PFSK-1 (cell line): ENCODE data around the gene TMEM53.

Source experiments
- FOXP2 ChIP-seq: optimal IDR thresholded peaks from 2 replicates; pipeline ENCODE3; 2011; ENCODE audit warnings: borderline replicate concordance, control low read depth, inconsistent platforms; ENCODE audit not compliant: insufficient read depth; ENCODE audit errors: extremely low read length, extremely low read depth
- POLR2AphosphoS5 ChIP-seq: IDR thresholded peaks from 2 replicates; pipeline ENCODE4 v1.6.1; 2012; ENCODE audit warnings: low read depth, mild to moderate bottlenecking, control low read depth, low read length, moderate library complexity
- REST ChIP-seq, 2 experiments: IDR thresholded peaks; 2 replicates each; pipeline versions ENCODE4 v1.6.1 to v1.8.0; 2011 to 2012; ENCODE audit warnings: low read depth in 2 of 2, low read length in 2 of 2, control low read depth in 1 of 2, inconsistent platforms in 1 of 2, mild to moderate bottlenecking in 1 of 2, moderate library complexity in 1 of 2; ENCODE audit not compliant: insufficient read depth in 1 of 2
- SIN3A ChIP-seq: IDR thresholded peaks from 2 replicates; pipeline ENCODE4 v1.6.1; 2012; ENCODE audit warnings: mild to moderate bottlenecking, low read length, moderate library complexity, borderline replicate concordance; ENCODE audit not compliant: insufficient read depth
- TAF1 ChIP-seq: IDR thresholded peaks from 2 replicates; pipeline ENCODE4 v1.6.1; 2012; ENCODE audit warnings: low read length, control low read depth, borderline replicate concordance; ENCODE audit not compliant: insufficient read depth

TMEM53 gene

GRCh38 chr1:44648529-44649250, 25.6 kb downstream of the TMEM53 start:
- TF ChIP-seq TAF1 (no peak), SIN3A (no peak)

GRCh38 chr1:44647896-44648295, 26.4 kb downstream of the TMEM53 start:
- TF ChIP-seq REST (IDR thresholded peaks at IDR 0.05; ENCODE audit: insufficient read depth in 1 of 2, low read depth in 2 of 2, low read length in 2 of 2) (no peak), SIN3A (no peak), POLR2AphosphoS5 (no peak), FOXP2 (no peak), TAF1 (no peak)

- TF ChIP-seq SIN3A (no peak), FOXP2 (no peak), POLR2AphosphoS5 (no peak), TAF1 (no peak), REST (IDR thresholded peaks at IDR 0.05; ENCODE audit: insufficient read depth in 1 of 2, low read depth in 2 of 2, low read length in 2 of 2) (no peak)
Observed at GRCh38 chr1:44646261-44647110, 27.8 kb downstream of the TMEM53 start.

GRCh38 chr1:44645476-44646244, 28.6 kb downstream of the TMEM53 start:
- TF ChIP-seq REST (IDR thresholded peaks at IDR 0.05; ENCODE audit: insufficient read depth in 1 of 2, low read depth in 2 of 2, low read length in 2 of 2) (no peak), SIN3A (no peak), TAF1 (no peak), POLR2AphosphoS5 (no peak), FOXP2 (no peak)

- TF ChIP-seq SIN3A (no peak), REST (IDR thresholded peaks at IDR 0.05; ENCODE audit: insufficient read depth in 1 of 2, low read depth in 2 of 2, low read length in 2 of 2) (no peak), FOXP2 (no peak), TAF1 (no peak), POLR2AphosphoS5 (no peak)
Observed at GRCh38 chr1:44644806-44645205, 29.5 kb downstream of the TMEM53 start.
